Measurements from ENCODE around the gene CDH23.

DNA sequence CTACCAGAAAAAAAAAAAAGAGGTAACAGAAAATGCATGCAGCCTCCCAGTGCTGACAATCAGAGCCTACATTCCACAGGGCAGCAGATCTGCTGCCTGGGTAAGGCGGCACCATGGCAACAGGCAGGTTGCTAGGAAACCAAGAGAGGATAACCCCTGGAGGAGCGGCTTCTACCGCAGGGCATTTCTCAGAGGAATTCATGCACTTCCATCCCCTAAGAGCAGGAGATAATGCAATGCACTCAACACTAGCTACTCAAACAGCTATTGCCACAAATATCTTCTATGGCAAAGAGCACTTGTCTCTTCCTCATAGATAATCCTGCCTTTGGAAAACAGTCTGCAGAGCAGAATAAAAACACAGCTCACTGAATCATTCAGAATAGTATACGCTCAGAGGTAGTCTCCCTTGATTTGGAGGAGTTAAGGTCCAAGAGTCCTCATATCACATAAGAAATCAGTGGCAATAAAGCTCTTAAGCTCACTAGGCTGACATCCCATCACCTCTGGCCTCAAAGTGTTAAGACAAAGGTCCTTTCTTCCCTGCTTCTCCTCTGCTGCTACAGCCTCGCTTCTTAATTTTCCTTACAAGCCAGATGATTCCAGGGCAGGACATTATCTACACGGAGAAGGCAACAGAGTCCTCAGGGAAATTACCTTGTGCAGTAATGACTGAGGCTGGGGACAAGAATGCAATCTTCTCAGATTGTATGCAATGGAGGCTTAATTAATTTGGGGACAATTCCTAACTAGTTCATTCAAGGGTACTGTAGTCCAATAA is 443.6 kb downstream of the CDH23 start:
- TF ChIP-seq, protein P1, sequence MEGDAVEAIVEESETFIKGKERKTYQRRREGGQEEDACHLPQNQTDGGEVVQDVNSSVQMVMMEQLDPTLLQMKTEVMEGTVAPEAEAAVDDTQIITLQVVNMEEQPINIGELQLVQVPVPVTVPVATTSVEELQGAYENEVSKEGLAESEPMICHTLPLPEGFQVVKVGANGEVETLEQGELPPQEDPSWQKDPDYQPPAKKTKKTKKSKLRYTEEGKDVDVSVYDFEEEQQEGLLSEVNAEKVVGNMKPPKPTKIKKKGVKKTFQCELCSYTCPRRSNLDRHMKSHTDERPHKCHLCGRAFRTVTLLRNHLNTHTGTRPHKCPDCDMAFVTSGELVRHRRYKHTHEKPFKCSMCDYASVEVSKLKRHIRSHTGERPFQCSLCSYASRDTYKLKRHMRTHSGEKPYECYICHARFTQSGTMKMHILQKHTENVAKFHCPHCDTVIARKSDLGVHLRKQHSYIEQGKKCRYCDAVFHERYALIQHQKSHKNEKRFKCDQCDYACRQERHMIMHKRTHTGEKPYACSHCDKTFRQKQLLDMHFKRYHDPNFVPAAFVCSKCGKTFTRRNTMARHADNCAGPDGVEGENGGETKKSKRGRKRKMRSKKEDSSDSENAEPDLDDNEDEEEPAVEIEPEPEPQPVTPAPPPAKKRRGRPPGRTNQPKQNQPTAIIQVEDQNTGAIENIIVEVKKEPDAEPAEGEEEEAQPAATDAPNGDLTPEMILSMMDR (IDR thresholded peaks at IDR 0.05): no peak
- TF ChIP-seq EP300 (IDR thresholded peaks at IDR 0.05): no peak
